Small intestine (tissue), 7 donors: ENCODE results near the gene CNTN6. TPM values are rescaled to one million over a fixed set of nuclear protein-coding genes. Genes with fewer than 3 reads are reported as not detected.

Experiments
- DNase-seq, 2 donors: peaks; one replicate each; pipeline versions ENCODE4 v3.0.0 to v3.0.0-alpha.2; 2013
- FAIRE-seq: peaks from 2 replicates; lab custom pipeline; 2012; peaks lifted over from hg19 to GRCh38; lab: Jason Lieb, UNC
- H3K27ac ChIP-seq, 3 donors: one replicate each; pipeline ENCODE4 v1.5.1; 2013; ENCODE audit warnings: low read length in 2 of 3, mild to moderate bottlenecking in 2 of 3, control low read depth in 1 of 3, inconsistent platforms in 1 of 3, low read depth in 1 of 3, moderate library complexity in 1 of 3
- H3K27me3 ChIP-seq, 3 donors: one replicate each; pipeline ENCODE4 v1.6.1; 2013; ENCODE audit warnings: low read length in 3 of 3, inconsistent platforms in 1 of 3; ENCODE audit not compliant: control insufficient read depth in 3 of 3, insufficient read depth in 3 of 3
- H3K36me3 ChIP-seq, 3 donors: one replicate each; pipeline ENCODE4 v1.6.1; 2013; ENCODE audit warnings: low read length in 3 of 3, inconsistent platforms in 1 of 3, low read depth in 1 of 3, mild to moderate bottlenecking in 1 of 3, moderate library complexity in 1 of 3; ENCODE audit not compliant: control insufficient read depth in 3 of 3, insufficient read depth in 2 of 3
- H3K4me1 ChIP-seq, 3 donors: one replicate each; pipeline ENCODE4 v1.6.1; 2013; ENCODE audit warnings: low read length in 2 of 3, inconsistent platforms in 1 of 3, low read depth in 1 of 3, mild to moderate bottlenecking in 1 of 3, moderate library complexity in 1 of 3; ENCODE audit not compliant: control insufficient read depth in 3 of 3, insufficient read depth in 2 of 3
- H3K4me3 ChIP-seq, 3 donors: one replicate each; pipeline ENCODE4 v1.5.1; 2013; ENCODE audit warnings: low read length in 3 of 3, control low read depth in 1 of 3, inconsistent platforms in 1 of 3, low read depth in 1 of 3, mild to moderate bottlenecking in 1 of 3, moderate library complexity in 1 of 3
- H3K9me3 ChIP-seq, 2 donors: one replicate each; pipeline ENCODE4 v1.6.1; 2013; ENCODE audit warnings: low read depth in 1 of 2, low read length in 1 of 2; ENCODE audit not compliant: control insufficient read depth in 2 of 2, insufficient read depth in 1 of 2
- WGBS, 3 donors: extraction: QIAGEN DNeasy Blood & Tissue Kit; methylation state at CpG; one replicate each; pipeline ENCODE4 v1.1.7; 2013; 5-methylcytosine and 5-hydroxymethylcytosine counted together
- polyA plus RNA-seq, 4 donors: library from polyadenylated mRNA; stranded (reverse) in 3 of 4; unstranded in 1 of 4; fragments of 200-250 nt in 3 of 4; fragments of 120-200 nt in 1 of 4; gene quantifications; one replicate each; pipeline versions ENCODE4 v1.2.1 to v1.2.3, GENCODE V29; 2013
- donor health status: healthy with polysubstance abuse.
- donor health status: control.
- donor health status: control.
- donor health status: Bipolar disorder and iron deficiency.
- donor health status: healthy.

The CNTN6 gene
- polyA plus RNA-seq, 4 donors = 0.03 to 0.19 TPM; not detected in 2

DNA sequence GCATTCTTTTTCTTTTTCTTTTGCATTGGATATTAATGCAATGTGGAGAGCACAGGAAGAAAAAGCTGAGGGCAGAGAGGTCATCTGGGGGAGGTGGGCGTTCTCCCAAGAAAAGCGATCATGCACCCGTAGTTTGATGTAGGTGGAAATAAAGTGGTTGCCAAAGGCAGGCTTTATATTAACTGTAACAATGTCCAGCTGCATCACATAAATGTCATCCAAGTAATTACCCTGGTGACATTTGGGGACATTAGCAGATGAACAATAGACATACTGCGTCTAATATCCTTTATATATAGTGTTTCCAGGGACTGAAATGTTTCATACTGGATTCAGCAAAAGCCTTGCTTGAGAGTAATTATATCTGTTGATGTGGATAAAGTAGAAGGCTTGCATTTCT lies 135.5 kb downstream of the CNTN6 start:
- Histone ChIP-seq H3K9me3 (no peaks in the 10 kb centered on the region), H3K36me3 (no peaks in the 10 kb centered on the region), H3K4me3 (no peak overlapping the region), H3K27me3 (no peaks in the 10 kb centered on the region), H3K27ac (no peak overlapping the region), H3K4me1 (no peaks in the 10 kb centered on the region)
- no peak for DNase-seq
- no peak for FAIRE-seq
- WGBS, 3 donors = 70 to 87% (median 82%) methylated on average over 4 of the region's 4 CpGs

DNA sequence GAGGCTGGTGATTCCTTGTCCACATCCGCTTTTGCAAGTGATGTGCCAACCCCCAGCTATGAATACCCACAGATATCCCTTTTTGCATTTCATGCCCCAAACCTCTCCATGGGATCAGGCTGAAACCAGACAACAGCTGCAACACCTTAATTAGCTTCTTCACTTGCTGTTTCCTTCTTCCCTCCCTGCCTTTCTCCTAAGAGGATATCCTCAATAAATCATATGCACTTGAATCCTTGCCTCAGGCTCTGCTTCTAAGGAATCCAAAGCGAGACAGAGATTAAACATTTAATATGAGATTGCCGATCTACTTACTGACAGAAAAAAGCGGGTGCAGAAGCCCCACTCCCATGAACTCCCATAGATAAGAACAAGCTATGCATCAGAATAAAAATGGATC lies 138.1 kb downstream of the CNTN6 start:
- DNase-seq (no peak), FAIRE-seq (no peak)
- 86 to 91% (median 91%) methylated on average over 4 of the region's 4 CpGs for WGBS, 3 donors

GRCh38 chr3:1232276-1232675 lies 139.5 kb downstream of the CNTN6 start:
- no peaks in the 10 kb centered on the region for H3K27me3 ChIP-seq
- no peaks in the 10 kb centered on the region for H3K36me3 ChIP-seq

More for the DNA sequence above, 138.1 kb downstream of the CNTN6 start:
- Histone ChIP-seq H3K9me3 (no peaks in the 10 kb centered on the region), H3K4me1 (no peaks in the 10 kb centered on the region), H3K36me3 (no peaks in the 10 kb centered on the region), H3K27ac (no peak overlapping the region), H3K27me3 (no peaks in the 10 kb centered on the region), H3K4me3 (no peak overlapping the region)

GRCh38 chr3:1235526-1236120 lies 142.8 kb downstream of the CNTN6 start:
- no peaks in the 10 kb centered on the region for H3K27me3 ChIP-seq
- H3K9me3 ChIP-seq = no peaks in the 10 kb centered on the region
- H3K4me3 ChIP-seq = no peak overlapping the region
- DNase-seq = no peak
- WGBS, 3 donors = 65 to 79% (median 73%) methylated on average over 8 of the region's 8 CpGs
- H3K27ac ChIP-seq = no peak overlapping the region
- H3K36me3 ChIP-seq = no peaks in the 10 kb centered on the region
- no peak for FAIRE-seq
- H3K4me1 ChIP-seq = no peaks in the 10 kb centered on the region

More at GRCh38 chr3:1232276-1232675, 139.5 kb downstream of the CNTN6 start:
- no peak overlapping the region for H3K4me3 ChIP-seq
- no peak overlapping the region for H3K27ac ChIP-seq
- WGBS, 3 donors = 60 to 73% (median 67%) methylated on average over 3 of the region's 3 CpGs
- no peaks in the 10 kb centered on the region for H3K4me1 ChIP-seq
- no peaks in the 10 kb centered on the region for H3K9me3 ChIP-seq
- FAIRE-seq (no peak), DNase-seq (no peak)

- Histone ChIP-seq H3K36me3 (no peaks in the 10 kb centered on the region), H3K27me3 (no peaks in the 10 kb centered on the region), H3K27ac (no peak overlapping the region), H3K4me3 (no peak overlapping the region), H3K9me3 (peaks cover 0 to 1% of the 10 kb centered on the region in 2 donors), H3K4me1 (no peaks in the 10 kb centered on the region)
- FAIRE-seq (no peak), DNase-seq (peak; percentile 0 to 8)
- WGBS, 3 donors = 58 to 65% (median 61%) methylated on average over 5 of the region's 5 CpGs
Measured at GRCh38 chr3:1251282-1252060, 158.6 kb downstream of the CNTN6 start.

- Histone ChIP-seq H3K27ac (no peak overlapping the region), H3K36me3 (no peaks in the 10 kb centered on the region), H3K9me3 (peaks cover 0 to 1% of the 10 kb centered on the region in 2 donors), H3K27me3 (no peaks in the 10 kb centered on the region), H3K4me3 (no peak overlapping the region), H3K4me1 (no peaks in the 10 kb centered on the region)
- DNase-seq (no peak), FAIRE-seq (no peak)
Measured at GRCh38 chr3:1252061-1252430, 159.2 kb downstream of the CNTN6 start.

DNA sequence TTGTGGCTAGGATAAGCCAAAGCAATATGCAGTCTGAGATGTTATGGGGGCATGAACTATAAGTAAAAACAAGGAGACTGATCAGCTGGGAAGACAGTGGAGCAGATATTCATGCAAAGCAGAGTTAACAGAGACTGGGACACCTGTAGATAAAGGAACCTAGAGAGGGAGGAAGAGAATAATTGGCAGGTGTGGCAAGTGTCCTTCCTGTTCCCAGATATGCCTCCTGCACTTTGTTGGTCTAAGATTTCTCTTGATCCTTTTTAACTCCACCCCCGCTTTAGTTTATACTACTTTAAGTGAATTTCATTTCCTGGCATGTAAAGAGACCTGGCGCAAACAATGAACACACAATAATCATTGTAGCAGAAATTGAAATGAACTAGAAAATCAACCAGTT lies 169.4 kb downstream of the CNTN6 start:
- WGBS, 3 donors = 82 to 84% (median 83%) methylated on average over 2 of the region's 2 CpGs
- Histone ChIP-seq H3K36me3 (no peaks in the 10 kb centered on the region), H3K4me1 (no peaks in the 10 kb centered on the region), H3K4me3 (no peak overlapping the region), H3K9me3 (no peaks in the 10 kb centered on the region), H3K27ac (no peak overlapping the region), H3K27me3 (no peaks in the 10 kb centered on the region)
- FAIRE-seq (no peak), DNase-seq (no peak)

DNA sequence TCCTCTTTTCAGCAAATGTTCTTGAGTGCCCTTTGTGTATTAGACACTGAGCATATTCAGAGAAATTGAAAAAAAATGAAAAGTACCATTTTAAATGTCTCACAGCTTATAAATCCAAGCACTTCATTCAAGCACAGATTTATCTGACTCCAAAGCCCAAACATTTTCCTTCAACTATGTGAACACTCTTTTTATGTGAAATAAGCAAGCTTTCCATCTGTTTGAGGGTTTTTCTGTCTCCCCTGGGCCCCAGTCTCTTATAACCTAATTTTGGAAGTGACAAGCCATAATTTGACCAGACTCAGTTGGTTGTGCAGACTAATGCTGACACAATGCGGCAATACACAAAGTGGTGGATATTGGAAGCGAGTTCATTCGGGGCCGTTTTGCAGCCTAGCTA lies 170.3 kb downstream of the CNTN6 start:
- Histone ChIP-seq H3K27me3 (no peaks in the 10 kb centered on the region), H3K9me3 (no peaks in the 10 kb centered on the region), H3K27ac (no peak overlapping the region), H3K36me3 (no peaks in the 10 kb centered on the region), H3K4me3 (no peak overlapping the region), H3K4me1 (no peaks in the 10 kb centered on the region)
- FAIRE-seq = no peak
- WGBS, 3 donors = 86 to 94% (median 93%) methylated on average over 4 of the region's 4 CpGs
- DNase-seq = no peak
